ENCODE results near the gene PKD1L1. TPM values are rescaled to one million over a fixed set of nuclear protein-coding genes. Genes with fewer than 3 reads are reported as not detected.
"Not testable (repeated sequence)": the region's sequence is repeated elsewhere in the genome, so short reads cannot be mapped to it uniquely, and the experiment has no call there.

The PKD1L1 gene
- total RNA-seq, 1 donor from 2014 or later: 0.35 TPM

GRCh38 chr7:47962262-47962661, 14.0 kb upstream of the PKD1L1 start:
- DNase-seq (ENCODE audit: low read depth): no peak

GRCh38 chr7:47957156-47957555, 8.9 kb upstream of the PKD1L1 start:
- DNase-seq (ENCODE audit: low read depth): peak; percentile 23

GRCh38 chr7:47956220-47956619, 8.0 kb upstream of the PKD1L1 start:
- no peak for DNase-seq (ENCODE audit: low read depth)

- DNase-seq (ENCODE audit: low read depth): peak; percentile 19
These were observed 6.1 kb upstream of the PKD1L1 start for GRCh38 chr7:47954231-47954911.

DNA sequence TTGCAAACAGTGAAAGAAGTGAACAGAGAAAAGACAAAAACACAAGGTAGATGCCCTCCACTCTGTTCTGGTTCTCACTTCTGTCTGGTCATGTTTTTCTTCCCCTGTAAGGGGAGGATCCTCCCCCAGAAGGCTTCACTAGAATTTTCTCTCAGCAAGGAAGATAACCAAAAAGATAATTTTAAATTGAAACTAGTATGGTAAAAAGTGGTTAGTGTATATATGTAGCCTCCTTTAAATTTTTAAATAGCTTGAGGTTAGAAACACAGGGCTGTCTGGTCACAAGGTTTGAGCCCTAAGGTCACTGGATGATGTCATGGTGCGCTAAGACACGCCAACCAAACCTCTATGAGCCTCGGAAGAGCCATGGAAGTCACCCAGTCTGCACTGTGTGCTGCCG, 5.6 kb upstream of the PKD1L1 start:
- DNase-seq (ENCODE audit: low read depth): no peak

GRCh38 chr7:47952224-47952623, 4.0 kb upstream of the PKD1L1 start:
- DNase-seq (ENCODE audit: low read depth): no peak

- no peak for DNase-seq (ENCODE audit: low read depth)
These were observed 3.1 kb upstream of the PKD1L1 start for GRCh38 chr7:47951374-47951773.

DNA sequence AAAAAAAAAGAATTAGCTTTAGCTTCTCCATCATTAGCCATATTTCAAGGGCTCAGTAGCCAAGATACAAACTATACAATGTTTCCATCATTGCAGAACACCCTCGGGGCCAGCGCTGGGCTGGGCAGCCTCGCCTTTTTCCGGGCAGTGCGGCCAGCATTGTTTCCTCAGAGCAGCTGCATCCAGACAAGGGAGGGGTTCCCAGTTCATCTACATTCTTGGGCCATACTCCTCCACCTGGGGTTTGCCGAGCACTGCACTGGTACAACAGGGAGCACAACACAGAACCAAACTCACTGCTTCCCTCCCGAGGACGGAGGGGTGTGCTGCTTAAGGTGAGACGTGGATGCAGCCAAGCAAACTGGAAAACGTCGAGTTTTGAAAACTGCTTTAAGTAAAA, 2.4 kb upstream of the PKD1L1 start:
- no peak for DNase-seq (ENCODE audit: low read depth)

DNA sequence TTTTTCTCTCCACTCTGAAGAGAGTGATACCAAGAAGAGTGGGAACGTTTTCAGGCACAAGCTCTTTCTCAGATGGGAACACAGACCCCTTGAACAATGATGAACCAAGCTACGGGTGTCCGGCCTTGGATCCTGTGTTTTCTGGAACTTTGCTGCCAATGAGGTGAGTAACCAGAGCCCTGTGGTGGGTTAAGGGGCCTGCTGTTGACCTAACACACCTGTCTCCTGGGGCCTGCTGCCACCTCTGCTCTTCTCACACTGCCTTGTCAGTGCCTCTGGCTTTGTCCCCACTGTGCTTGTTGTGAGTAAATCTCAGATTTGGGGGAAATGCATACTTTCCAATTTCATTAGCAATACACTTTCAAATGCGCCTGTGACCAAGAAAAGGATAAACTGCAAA, 1.4 kb upstream of the PKD1L1 start:
- DNase-seq (ENCODE audit: low read depth): no peak

DNA sequence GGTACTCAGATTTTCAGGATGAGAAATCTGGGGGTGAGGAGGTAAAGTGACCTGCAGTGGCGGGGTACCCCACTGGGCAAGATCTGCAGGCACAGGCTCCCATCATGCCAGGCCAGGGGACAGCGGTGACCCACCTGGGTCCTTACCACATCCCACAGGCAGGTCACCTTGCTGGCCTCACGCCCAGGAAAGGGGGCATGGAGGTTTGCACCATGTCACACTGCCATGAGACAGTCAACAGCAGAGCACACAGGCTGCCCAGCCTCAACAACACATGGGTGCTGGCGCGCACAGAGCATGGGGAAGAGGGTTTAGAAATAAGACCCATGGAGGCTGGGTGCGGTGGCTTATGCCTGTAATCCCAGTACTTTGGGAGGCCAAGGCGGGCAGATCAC, 914 bp downstream of the PKD1L1 start:
- DNase-seq (ENCODE audit: low read depth): no peak

GRCh38 chr7:47946581-47947354, 1.5 kb downstream of the PKD1L1 start:
- no peak for DNase-seq (ENCODE audit: low read depth)

DNA sequence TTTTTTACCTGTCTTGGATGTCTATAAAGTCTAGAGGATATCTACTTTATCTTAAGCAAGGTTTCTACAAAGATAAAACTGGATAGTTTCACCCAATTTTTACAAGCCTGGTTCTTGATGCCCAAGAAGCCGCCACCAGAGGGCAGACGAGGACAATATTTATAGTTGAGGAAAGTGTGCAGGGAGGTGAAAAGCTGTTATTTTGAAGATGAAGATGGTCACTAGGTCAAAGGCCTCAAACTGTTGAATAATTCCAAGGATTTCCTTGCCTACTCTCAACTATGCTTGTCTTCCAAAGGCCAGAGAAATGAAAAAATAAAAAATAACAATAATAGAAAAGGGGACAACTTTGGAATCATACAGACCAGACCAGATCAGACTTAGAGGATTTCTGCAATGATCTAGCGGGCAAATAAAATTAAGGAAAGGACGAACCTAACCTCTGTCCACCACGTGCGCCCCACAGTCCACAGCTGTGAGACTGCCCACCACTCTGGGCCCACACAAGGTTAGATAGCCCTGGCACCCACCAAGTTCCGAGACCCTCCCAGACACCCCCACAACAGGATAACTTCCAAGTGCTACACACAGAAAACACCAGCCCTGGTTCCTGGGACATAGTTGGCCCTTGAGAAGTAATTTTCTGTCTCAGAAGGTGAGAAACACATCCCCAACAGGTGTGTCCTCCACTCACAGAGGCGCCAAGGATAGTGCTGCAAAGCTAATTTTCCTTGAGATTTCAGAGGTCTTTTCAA, 2.8 kb downstream of the PKD1L1 start:
- DNase-seq (ENCODE audit: low read depth): peak; percentile 52

GRCh38 chr7:47944536-47945260, 3.6 kb downstream of the PKD1L1 start:
- DNase-seq (ENCODE audit: low read depth): no peak

GRCh38 chr7:47943676-47944474, 4.4 kb downstream of the PKD1L1 start:
- DNase-seq (ENCODE audit: low read depth): no peak

GRCh38 chr7:47942651-47943050, 5.6 kb downstream of the PKD1L1 start:
- DNase-seq (ENCODE audit: low read depth): not testable (repeated sequence)

DNA sequence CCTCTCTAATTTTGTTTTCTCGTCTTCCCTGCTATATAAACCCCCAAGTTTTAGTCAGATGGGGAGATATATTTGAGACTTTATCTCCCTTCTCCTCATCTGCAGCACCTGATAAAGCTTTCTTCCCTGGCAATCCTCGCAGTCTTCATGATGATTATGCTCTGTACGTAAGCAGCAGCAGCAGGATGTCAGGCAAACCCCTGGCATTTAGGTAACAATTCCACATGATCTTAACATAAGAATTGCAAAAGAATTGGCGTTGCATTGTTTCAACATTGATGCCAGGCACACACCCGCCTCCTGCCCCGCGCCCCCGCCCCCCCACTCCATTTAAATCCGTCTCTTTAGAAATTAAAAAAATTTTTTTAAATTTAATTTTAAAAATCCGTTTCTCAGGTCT, 6.1 kb downstream of the PKD1L1 start:
- no peak for DNase-seq (ENCODE audit: low read depth)

GRCh38 chr7:47941136-47941844, 7.0 kb downstream of the PKD1L1 start:
- DNase-seq (ENCODE audit: low read depth): peak; percentile 79

- no peak for DNase-seq (ENCODE audit: low read depth)
These were observed 7.9 kb downstream of the PKD1L1 start for GRCh38 chr7:47940088-47941013.

- no peak for DNase-seq (ENCODE audit: low read depth)
These were observed 8.7 kb downstream of the PKD1L1 start for GRCh38 chr7:47939425-47940036.
